CD1c-positive myeloid dendritic cell (primary cell): Measurements from ENCODE around the gene OR4C15.

ENCODE experiments used
- DNase-seq: peaks from one replicate; pipeline ENCODE4 v3.0.0-alpha.2; 2016; ENCODE audit errors: extremely low spot score

Gene OR4C15

GRCh38 chr11:55554169-55554568 is at the start of gene OR4C15:
OR4C15 (plus strand) TSS chr11:55554469; CDS start chr11:55554469, 0 bp downstream.
- no peak for DNase-seq

- DNase-seq: no peak
Observed at GRCh38 chr11:55571828-55572227, 17.6 kb downstream of the OR4C15 start, which contains the start of gene OR4C16. OR4C16 (plus strand) TSS chr11:55572128; CDS start chr11:55572128, 0 bp downstream.

- no peak for DNase-seq
Observed at GRCh38 chr11:55572548-55572947, 18.3 kb downstream of the OR4C15 start.
